ENCODE data around the gene AMIGO2.

The AMIGO2 gene

DNA sequence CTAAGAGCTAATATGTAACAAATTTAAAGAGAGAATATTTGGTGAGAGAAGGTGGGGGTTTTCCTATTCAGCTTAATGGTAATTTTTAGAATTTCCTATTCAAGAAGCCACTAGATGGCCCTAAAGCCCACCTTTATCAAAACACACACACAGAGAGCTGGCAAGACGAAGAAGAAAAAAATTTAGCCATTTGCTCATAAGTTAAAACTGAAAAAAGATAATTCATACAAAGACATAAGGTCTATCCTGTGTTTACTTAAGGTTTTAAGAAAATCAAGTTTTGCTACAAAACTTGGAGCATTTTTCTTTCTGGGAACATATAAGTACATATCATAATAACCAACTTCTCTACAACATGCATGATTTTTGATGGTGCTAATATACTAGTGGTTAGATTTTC, 47.1 kb downstream of the AMIGO2 start:
- Histone ChIP-seq H3K27me3 (ENCODE audit: low read length) (no peaks in the 10 kb centered on the region), H2AFZ (ENCODE audit: low read depth, low read length, severe bottlenecking) (peak overlapping the region; percentile 15), H3K4me3 (ENCODE audit: insufficient read depth, low read length, poor library complexity, severe bottlenecking) (no peak overlapping the region), H3F3A (ENCODE audit: insufficient read depth) (no peaks in the 10 kb centered on the region), H3K79me2 (ENCODE audit: insufficient read depth, low read length) (no peaks in the 10 kb centered on the region), H3K36me3 (ENCODE audit: low read length) (no peaks in the 10 kb centered on the region), H3K9me2 (replicated peaks; ENCODE audit: insufficient read depth, low read length) (no peaks in the 10 kb centered on the region), H3K4me2 (ENCODE audit: low read depth, low read length, poor library complexity, severe bottlenecking) (no peak overlapping the region), H3K9ac (ENCODE audit: low read length) (no peak overlapping the region), H3K9me3 (ENCODE audit: insufficient read depth, low read length) (no peaks in the 10 kb centered on the region), H3K27ac (ENCODE audit: low read depth, low read length) (no peak overlapping the region), H4K20me1 (ENCODE audit: low read depth, low read length) (no peaks in the 10 kb centered on the region)
- TF ChIP-seq EZH2phosphoT487 (conservative IDR thresholded peaks at IDR 0.05; ENCODE audit: low read length) (no peak), CTCF (IDR thresholded peaks at IDR 0.05; ENCODE audit: insufficient read depth, low read length, poor library complexity, severe bottlenecking) (peak; percentile 13)

DNA sequence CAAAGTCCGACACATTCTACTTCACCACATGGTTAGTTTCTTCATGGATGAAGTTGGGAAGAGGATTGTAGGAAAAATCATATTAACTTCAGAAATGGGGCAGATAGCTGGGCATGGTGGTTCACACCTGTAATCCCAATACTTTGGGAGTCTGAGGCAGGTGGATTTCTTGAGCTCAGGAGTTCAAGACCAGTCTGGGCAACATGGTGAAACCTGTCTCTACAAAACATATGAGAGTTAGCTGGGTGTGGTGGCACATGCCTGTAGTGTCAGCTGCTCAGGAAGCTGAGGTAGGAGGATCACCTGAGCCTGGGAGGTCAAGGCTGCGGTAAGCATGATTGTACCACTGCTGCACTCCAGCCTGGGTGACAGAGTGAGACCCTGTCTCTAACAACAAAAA, 49.9 kb downstream of the AMIGO2 start:
- Histone ChIP-seq H3K27me3 (ENCODE audit: low read length) (no peaks in the 10 kb centered on the region), H3K36me3 (ENCODE audit: low read length) (no peaks in the 10 kb centered on the region), H3K27ac (ENCODE audit: low read depth, low read length) (no peak overlapping the region), H3K4me3 (ENCODE audit: insufficient read depth, low read length, poor library complexity, severe bottlenecking) (no peak overlapping the region), H4K20me1 (ENCODE audit: low read depth, low read length) (no peaks in the 10 kb centered on the region), H3K9me3 (ENCODE audit: insufficient read depth, low read length) (no peaks in the 10 kb centered on the region), H2AFZ (ENCODE audit: low read depth, low read length, severe bottlenecking) (no peak overlapping the region), H3K9ac (ENCODE audit: low read length) (no peak overlapping the region), H3K4me2 (ENCODE audit: low read depth, low read length, poor library complexity, severe bottlenecking) (no peak overlapping the region), H3F3A (ENCODE audit: insufficient read depth) (no peaks in the 10 kb centered on the region), H3K79me2 (ENCODE audit: insufficient read depth, low read length) (no peaks in the 10 kb centered on the region), H3K9me2 (replicated peaks; ENCODE audit: insufficient read depth, low read length) (no peaks in the 10 kb centered on the region)
- no peak for TF ChIP-seq CTCF (IDR thresholded peaks at IDR 0.05; ENCODE audit: insufficient read depth, low read length, poor library complexity, severe bottlenecking)
- TF ChIP-seq EZH2phosphoT487 (conservative IDR thresholded peaks at IDR 0.05; ENCODE audit: low read length), result no peak

DNA sequence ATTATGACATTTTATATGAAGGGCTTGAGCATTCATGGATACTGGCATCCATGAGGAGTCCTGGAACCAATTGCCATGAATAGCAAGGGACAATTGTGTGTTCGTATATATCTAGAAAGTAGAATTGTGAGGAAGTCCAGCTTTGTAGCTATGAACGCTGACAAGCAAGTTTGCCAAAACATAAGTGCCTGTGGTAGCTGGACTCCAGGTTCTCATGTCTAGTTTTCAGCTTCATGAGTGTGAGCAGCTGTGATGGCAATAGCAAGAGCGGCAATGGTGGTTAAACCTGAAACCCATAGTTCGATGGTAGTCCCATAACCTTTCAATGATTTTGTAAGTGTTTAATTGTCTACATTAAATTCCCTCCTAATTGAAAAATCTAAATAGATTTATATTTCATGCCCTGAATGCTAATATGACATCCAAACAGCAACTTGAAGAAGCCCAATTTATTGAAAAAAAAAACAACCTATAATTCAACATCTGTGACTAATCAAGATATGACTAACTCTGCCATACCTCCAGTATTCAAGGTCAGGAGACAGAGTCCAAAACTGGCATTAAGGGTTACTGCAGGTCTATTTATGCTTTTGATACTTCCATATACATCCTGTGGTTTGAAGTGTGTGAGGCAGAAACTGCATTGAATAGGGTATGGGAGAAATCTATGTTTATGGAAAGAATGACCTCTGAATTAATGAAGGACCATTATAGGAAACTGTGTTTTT, 50.6 kb downstream of the AMIGO2 start:
- Histone ChIP-seq H2AFZ (ENCODE audit: low read depth, low read length, severe bottlenecking) (no peak overlapping the region), H3K9me3 (ENCODE audit: insufficient read depth, low read length) (no peaks in the 10 kb centered on the region), H3K79me2 (ENCODE audit: insufficient read depth, low read length) (no peaks in the 10 kb centered on the region), H3K9ac (ENCODE audit: low read length) (no peak overlapping the region), H3K4me2 (ENCODE audit: low read depth, low read length, poor library complexity, severe bottlenecking) (no peak overlapping the region), H3K27ac (ENCODE audit: low read depth, low read length) (no peak overlapping the region), H3K36me3 (ENCODE audit: low read length) (no peaks in the 10 kb centered on the region), H4K20me1 (ENCODE audit: low read depth, low read length) (no peaks in the 10 kb centered on the region), H3K27me3 (ENCODE audit: low read length) (no peaks in the 10 kb centered on the region), H3F3A (ENCODE audit: insufficient read depth) (no peaks in the 10 kb centered on the region), H3K4me3 (ENCODE audit: insufficient read depth, low read length, poor library complexity, severe bottlenecking) (no peak overlapping the region), H3K9me2 (replicated peaks; ENCODE audit: insufficient read depth, low read length) (no peaks in the 10 kb centered on the region)
- TF ChIP-seq CTCF (IDR thresholded peaks at IDR 0.05; ENCODE audit: insufficient read depth, low read length, poor library complexity, severe bottlenecking), result no peak
- no peak for TF ChIP-seq EZH2phosphoT487 (conservative IDR thresholded peaks at IDR 0.05; ENCODE audit: low read length)
